Skeletal muscle tissue (tissue), 4 donors: Measurements from ENCODE around the gene TNFRSF18. TPM values are rescaled to one million over a fixed set of nuclear protein-coding genes. Genes with fewer than 3 reads are reported as not detected.

Source experiments
- H3K27ac ChIP-seq: one replicate; pipeline ENCODE4 v1.7.0; 2013; ENCODE audit warnings: mild to moderate bottlenecking, low read depth, low read length, inconsistent platforms
- H3K27me3 ChIP-seq, 3 donors: one replicate each; pipeline ENCODE4 v1.7.0; 2013; ENCODE audit warnings: low read length in 3 of 3; ENCODE audit not compliant: control insufficient read depth in 3 of 3, insufficient read depth in 3 of 3
- H3K36me3 ChIP-seq, 3 donors: one replicate each; pipeline ENCODE4 v1.7.0; 2013; ENCODE audit warnings: low read length in 3 of 3; ENCODE audit not compliant: control insufficient read depth in 3 of 3, insufficient read depth in 3 of 3
- H3K4me1 ChIP-seq, 3 donors: one replicate each; pipeline ENCODE4 v1.7.0; 2013; ENCODE audit warnings: low read length in 3 of 3, mild to moderate bottlenecking in 3 of 3; ENCODE audit not compliant: control insufficient read depth in 3 of 3, insufficient read depth in 3 of 3
- H3K4me3 ChIP-seq, 3 donors: one replicate each; pipeline ENCODE4 v1.7.0; 2013; ENCODE audit warnings: low read length in 3 of 3
- H3K9ac ChIP-seq, 3 donors: one replicate each; pipeline ENCODE4 v1.7.0; 2013; ENCODE audit warnings: low read length in 3 of 3, mild to moderate bottlenecking in 3 of 3, moderate library complexity in 2 of 3, low read depth in 1 of 3
- H3K9me3 ChIP-seq, 3 donors: one replicate each; pipeline ENCODE4 v1.7.0; 2013; ENCODE audit warnings: low read length in 3 of 3; ENCODE audit not compliant: control insufficient read depth in 3 of 3
- total RNA-seq: library from RNA; depleted of rRNA; stranded (reverse); fragments of >200 nt; gene quantifications from one replicate; pipeline ENCODE4 v1.2.3, GENCODE V29; 2014
- donor health status: Osteomylitis.

TNFRSF18 gene
- total RNA-seq, 1 donor from 2014 or later = 1.6 TPM

- peaks cover 18 to 37% (median 23%) of the 10 kb centered on the region in 3 donors for H3K36me3 ChIP-seq
- peaks cover 33 to 53% (median 37%) of the 10 kb centered on the region in 3 donors for H3K4me1 ChIP-seq
- no peaks in the 10 kb centered on the region for H3K27me3 ChIP-seq
These were observed 22.4 kb upstream of the TNFRSF18 start for GRCh38 chr1:1228596-1229321.

GRCh38 chr1:1228187-1228586 is 21.8 kb upstream of the TNFRSF18 start:
- Histone ChIP-seq H3K27ac (no peak overlapping the region), H3K27me3 (no peaks in the 10 kb centered on the region), H3K4me3 (no peak overlapping the region), H3K4me1 (peaks cover 29 to 50% (median 37%) of the 10 kb centered on the region in 3 donors), H3K9me3 (no peaks in the 10 kb centered on the region), H3K9ac (no peak overlapping the region), H3K36me3 (peaks cover 21 to 40% (median 26%) of the 10 kb centered on the region in 3 donors)

More at GRCh38 chr1:1228596-1229321, 22.4 kb upstream of the TNFRSF18 start:
- no peak overlapping the region for H3K27ac ChIP-seq
- H3K4me3 ChIP-seq = no peak overlapping the region
- no peaks in the 10 kb centered on the region for H3K9me3 ChIP-seq
- H3K9ac ChIP-seq = no peak overlapping the region

DNA sequence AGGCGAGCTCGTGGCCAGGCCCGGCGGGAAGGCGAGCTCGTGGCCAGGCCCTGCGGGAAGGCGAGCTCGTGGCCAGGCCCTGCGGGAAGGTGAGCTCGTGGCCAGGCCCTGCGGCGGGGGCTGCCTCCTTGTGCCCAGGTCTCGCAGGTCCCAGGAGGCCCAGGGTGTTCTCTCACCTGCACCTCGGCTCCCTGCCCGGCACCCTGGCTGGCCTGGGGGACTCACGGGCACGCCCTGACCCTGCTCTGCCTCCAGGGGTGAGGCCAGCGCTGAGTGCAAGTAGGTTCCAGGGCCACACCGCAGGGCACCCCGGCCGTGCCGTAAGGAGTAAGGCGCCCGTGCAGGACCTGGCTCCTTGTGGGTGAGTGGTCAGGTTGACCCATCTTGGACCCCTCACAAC is 21.0 kb upstream of the TNFRSF18 start:
- H3K4me3 ChIP-seq = no peak overlapping the region
- H3K27me3 ChIP-seq = no peaks in the 10 kb centered on the region
- H3K9me3 ChIP-seq = no peaks in the 10 kb centered on the region
- H3K27ac ChIP-seq = no peak overlapping the region
- peaks cover 29 to 48% (median 34%) of the 10 kb centered on the region in 3 donors for H3K36me3 ChIP-seq
- H3K4me1 ChIP-seq = peaks cover 23 to 42% (median 32%) of the 10 kb centered on the region in 3 donors
- no peak overlapping the region for H3K9ac ChIP-seq

GRCh38 chr1:1226566-1227362 is 20.4 kb upstream of the TNFRSF18 start:
- Histone ChIP-seq H3K4me3 (no peak overlapping the region), H3K9me3 (no peaks in the 10 kb centered on the region), H3K4me1 (peaks cover 23 to 42% (median 32%) of the 10 kb centered on the region in 3 donors), H3K27ac (no peak overlapping the region), H3K36me3 (peaks cover 32 to 54% (median 39%) of the 10 kb centered on the region in 3 donors), H3K27me3 (no peaks in the 10 kb centered on the region), H3K9ac (no peak overlapping the region)

- H3K36me3 ChIP-seq = peaks cover 40 to 61% (median 46%) of the 10 kb centered on the region in 3 donors
- no peak overlapping the region for H3K27ac ChIP-seq
These were observed 19.5 kb upstream of the TNFRSF18 start for GRCh38 chr1:1225913-1226312.

DNA sequence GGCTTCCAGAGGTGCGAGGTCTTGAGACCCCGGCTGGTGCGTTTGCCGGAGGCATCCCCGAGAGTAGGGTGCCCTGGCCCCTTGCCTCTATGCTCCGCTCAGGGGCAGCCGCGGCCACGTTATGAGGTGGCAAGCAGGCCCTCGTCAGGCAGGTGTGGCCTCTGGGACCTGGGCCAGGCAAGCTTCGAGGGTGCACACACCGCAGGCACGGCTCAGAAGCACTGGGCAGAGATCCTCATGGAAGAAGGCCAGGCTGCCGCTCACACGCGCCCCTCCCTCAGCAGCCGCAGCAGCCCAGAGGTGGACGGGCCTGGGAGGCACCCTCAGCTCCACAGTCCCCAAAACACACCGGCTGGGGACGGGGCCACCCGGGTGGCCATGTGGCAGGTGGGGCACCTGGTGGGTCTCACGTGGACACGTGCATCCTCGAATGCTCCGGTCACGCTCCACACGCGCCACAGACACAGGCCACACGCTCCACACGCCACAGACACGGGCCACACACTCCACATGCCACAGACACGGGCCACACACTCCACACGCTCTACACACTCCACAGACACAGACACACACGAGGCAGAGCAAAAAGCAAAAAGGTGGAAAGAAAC is 18.9 kb upstream of the TNFRSF18 start:
- Histone ChIP-seq H3K36me3 (peaks cover 45 to 62% (median 52%) of the 10 kb centered on the region in 3 donors), H3K9ac (no peak overlapping the region), H3K4me1 (peaks cover 14 to 30% (median 23%) of the 10 kb centered on the region in 3 donors), H3K27me3 (no peaks in the 10 kb centered on the region), H3K9me3 (no peaks in the 10 kb centered on the region), H3K4me3 (no peak overlapping the region), H3K27ac (no peak overlapping the region)

More at GRCh38 chr1:1225913-1226312, 19.5 kb upstream of the TNFRSF18 start:
- no peaks in the 10 kb centered on the region for H3K27me3 ChIP-seq
- H3K4me1 ChIP-seq = peaks cover 20 to 36% (median 29%) of the 10 kb centered on the region in 3 donors
- H3K4me3 ChIP-seq = no peak overlapping the region
- H3K9me3 ChIP-seq = no peaks in the 10 kb centered on the region
- H3K9ac ChIP-seq = peak overlapping the region in 1 of 3 donors; percentile 8

GRCh38 chr1:1223891-1224290 is 17.5 kb upstream of the TNFRSF18 start:
- no peak overlapping the region for H3K27ac ChIP-seq
- H3K4me1 ChIP-seq = peaks cover 0 to 16% (median 9%) of the 10 kb centered on the region in 3 donors
- H3K4me3 ChIP-seq = no peak overlapping the region
- no peaks in the 10 kb centered on the region for H3K9me3 ChIP-seq
- H3K27me3 ChIP-seq = no peaks in the 10 kb centered on the region
- no peak overlapping the region for H3K9ac ChIP-seq
- H3K36me3 ChIP-seq = peaks cover 52 to 66% (median 57%) of the 10 kb centered on the region in 3 donors

DNA sequence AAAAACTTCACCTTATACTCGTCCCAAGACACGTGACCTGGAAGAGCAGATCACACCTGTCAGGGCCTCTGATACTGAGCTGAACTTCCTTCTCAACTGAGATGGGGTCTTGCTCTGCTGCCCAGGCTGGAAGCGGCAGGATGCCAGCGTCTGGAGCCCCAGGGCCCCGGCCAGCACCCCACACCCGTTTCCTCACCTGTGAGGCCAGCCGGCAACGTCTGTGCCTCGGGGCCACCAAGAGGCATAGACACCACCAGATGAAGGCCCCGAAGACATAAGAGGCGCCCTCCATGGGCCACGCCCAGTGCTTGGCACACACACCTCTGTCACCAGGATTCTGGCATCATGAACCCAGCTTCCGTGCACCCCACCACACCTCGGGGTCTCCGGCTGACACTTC is 16.9 kb upstream of the TNFRSF18 start:
- Histone ChIP-seq H3K36me3 (peaks cover 57 to 65% (median 62%) of the 10 kb centered on the region in 3 donors), H3K9ac (no peak overlapping the region), H3K4me1 (peaks cover 0 to 13% (median 7%) of the 10 kb centered on the region in 3 donors), H3K27ac (no peak overlapping the region), H3K9me3 (no peaks in the 10 kb centered on the region), H3K27me3 (no peaks in the 10 kb centered on the region), H3K4me3 (no peak overlapping the region)

DNA sequence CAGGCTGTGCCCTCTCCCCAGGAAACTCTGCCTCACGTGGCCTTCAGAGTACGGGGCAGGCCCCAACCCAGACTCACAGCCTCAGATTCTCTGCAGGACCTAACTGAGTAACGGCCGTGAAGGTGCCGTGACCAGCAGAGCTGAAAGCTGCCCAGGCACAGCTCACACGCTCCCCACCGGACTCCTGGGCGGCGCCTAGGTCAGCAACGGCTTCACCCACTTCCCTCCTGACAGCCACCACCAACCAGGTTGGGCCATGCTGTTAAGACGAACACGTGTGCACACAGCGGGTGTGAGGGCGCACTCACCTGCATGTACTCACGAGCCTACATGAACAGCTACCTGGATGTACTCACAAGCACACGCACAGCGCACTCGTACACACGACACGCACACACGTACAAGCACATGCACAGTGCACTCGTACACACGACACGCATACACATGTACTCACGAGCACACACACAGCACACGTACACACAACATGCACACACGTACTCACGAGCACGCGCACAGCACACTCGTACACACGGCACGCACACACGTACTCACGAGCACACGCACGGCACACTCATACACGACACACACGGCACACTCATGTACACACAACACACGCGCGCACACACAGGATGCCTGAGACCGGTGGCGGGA is 16.3 kb upstream of the TNFRSF18 start:
- H3K27me3 ChIP-seq = no peaks in the 10 kb centered on the region
- H3K4me1 ChIP-seq = peaks cover 0 to 13% (median 7%) of the 10 kb centered on the region in 3 donors
- no peak overlapping the region for H3K4me3 ChIP-seq
- no peak overlapping the region for H3K27ac ChIP-seq
- H3K36me3 ChIP-seq = peaks cover 56 to 64% (median 64%) of the 10 kb centered on the region in 3 donors
- no peaks in the 10 kb centered on the region for H3K9me3 ChIP-seq
- H3K9ac ChIP-seq = no peak overlapping the region
